NCI-H446 (cell line): ENCODE data around the gene FGF22.
"Not testable (repeated sequence)": the region's sequence is repeated elsewhere in the genome, so short reads cannot be mapped to it uniquely, and the experiment has no call there.

ENCODE experiments used
- DNase-seq, 2 experiments: peaks; one replicate each; lab custom pipeline; 2025; lab: John Stamatoyannopoulos, UW

FGF22 gene

GRCh38 chr19:660793-661426 is 21.2 kb downstream of the FGF22 start:
- DNase-seq = no peak

- DNase-seq = no peak
Measured at GRCh38 chr19:661427-662196, 21.9 kb downstream of the FGF22 start.

GRCh38 chr19:662207-662961 is 22.7 kb downstream of the FGF22 start:
- DNase-seq = peak in 1 of 2 experiments; percentile 33

- peak; percentile 78 to 97 for DNase-seq
Measured at GRCh38 chr19:662962-663681, 23.4 kb downstream of the FGF22 start, which contains the start of gene RNF126. RNF126 (minus strand) TSS chr19:663214; CDS start chr19:663121, 93 bp downstream.

- DNase-seq = no peak
Measured at GRCh38 chr19:663682-664117, 24.0 kb downstream of the FGF22 start.

GRCh38 chr19:664913-665443 is 25.3 kb downstream of the FGF22 start:
- DNase-seq = peak; percentile 72 to 94

GRCh38 chr19:666985-667573 is 27.4 kb downstream of the FGF22 start:
- DNase-seq = not testable (repeated sequence)

GRCh38 chr19:668675-669434 is 29.2 kb downstream of the FGF22 start:
- DNase-seq = not testable (repeated sequence)

- no peak for DNase-seq
Measured at GRCh38 chr19:670609-671075, 31.0 kb downstream of the FGF22 start.

GRCh38 chr19:674282-675151 is 34.8 kb downstream of the FGF22 start:
- DNase-seq = no peak

GRCh38 chr19:676007-676338 is 36.3 kb downstream of the FGF22 start:
- no peak for DNase-seq

GRCh38 chr19:676339-677105 is 36.8 kb downstream of the FGF22 start, which contains the start of gene FSTL3:
FSTL3 (plus strand) TSS chr19:676392; CDS start chr19:676424, 32 bp downstream.
- no peak for DNase-seq

GRCh38 chr19:677201-677600 is 37.5 kb downstream of the FGF22 start:
- DNase-seq = peak in 1 of 2 experiments; percentile 51

GRCh38 chr19:677601-678436 is 38.1 kb downstream of the FGF22 start:
- DNase-seq = no peak

- no peak for DNase-seq
Measured at GRCh38 chr19:678791-679388, 39.2 kb downstream of the FGF22 start.

- DNase-seq = peak; percentile 34 to 71
Measured at GRCh38 chr19:679418-680286, 40.0 kb downstream of the FGF22 start.
